Stimulated activated CD4-positive, alpha-beta T cell treated with anti-CD3 and anti-CD28 coated beads, Interleukin-2, amount 100 ng/mL, for 48 hours (primary cell): ENCODE results near the gene PTGDR2.

Source experiments
- DNase-seq, 2 donors: peaks; one replicate each; pipeline ENCODE4 v3.0.0-alpha.2; 2020

The PTGDR2 gene

GRCh38 chr11:60855726-60856633 lies at the start of gene PTGDR2:
PTGDR2 (minus strand) TSS chr11:60855950; CDS start chr11:60853722, 2,228 bp downstream.
- no peak for DNase-seq

DNA sequence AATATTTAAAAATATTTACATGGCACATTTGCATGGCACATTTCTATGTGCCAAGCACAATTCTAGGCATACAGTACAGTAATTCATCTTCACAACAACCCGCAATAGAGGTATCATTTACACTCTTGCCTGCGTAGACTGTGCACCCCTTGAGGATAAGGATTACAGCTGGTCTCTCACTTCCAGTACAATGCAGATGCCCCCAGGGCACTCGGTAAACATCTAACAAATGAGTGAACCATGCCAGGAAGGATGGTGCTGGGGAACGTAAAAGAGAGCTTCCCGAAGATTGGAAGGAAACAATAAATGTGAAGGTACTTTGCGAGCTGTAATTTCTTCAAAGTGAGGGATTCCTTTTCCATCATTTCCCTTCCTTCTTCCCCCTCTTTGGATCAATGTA lies 49.3 kb upstream of the PTGDR2 start:
- no peak for DNase-seq

GRCh38 chr11:60902625-60903024 lies 46.9 kb upstream of the PTGDR2 start:
- DNase-seq, result no peak

GRCh38 chr11:60900673-60901404 lies 45.1 kb upstream of the PTGDR2 start:
- no peak for DNase-seq

DNA sequence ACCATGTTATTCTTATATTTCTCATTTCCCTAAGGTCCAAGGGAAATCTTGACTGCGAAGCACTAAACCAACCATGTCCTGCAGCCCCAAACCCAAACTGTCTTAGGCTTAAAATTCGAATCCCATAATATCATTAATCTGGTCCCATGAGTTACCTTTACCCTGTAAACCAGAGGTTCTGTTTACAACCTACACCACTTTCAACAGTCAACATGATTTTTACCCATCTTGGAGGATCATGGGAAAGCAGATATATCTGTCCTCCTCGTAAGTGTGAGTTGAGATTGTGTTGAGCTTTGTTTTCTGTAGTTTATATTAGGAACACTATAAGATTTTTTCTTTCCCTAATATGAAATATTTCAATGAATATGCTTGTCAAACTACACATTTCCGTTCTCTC lies 44.2 kb upstream of the PTGDR2 start:
- no peak for DNase-seq

DNA sequence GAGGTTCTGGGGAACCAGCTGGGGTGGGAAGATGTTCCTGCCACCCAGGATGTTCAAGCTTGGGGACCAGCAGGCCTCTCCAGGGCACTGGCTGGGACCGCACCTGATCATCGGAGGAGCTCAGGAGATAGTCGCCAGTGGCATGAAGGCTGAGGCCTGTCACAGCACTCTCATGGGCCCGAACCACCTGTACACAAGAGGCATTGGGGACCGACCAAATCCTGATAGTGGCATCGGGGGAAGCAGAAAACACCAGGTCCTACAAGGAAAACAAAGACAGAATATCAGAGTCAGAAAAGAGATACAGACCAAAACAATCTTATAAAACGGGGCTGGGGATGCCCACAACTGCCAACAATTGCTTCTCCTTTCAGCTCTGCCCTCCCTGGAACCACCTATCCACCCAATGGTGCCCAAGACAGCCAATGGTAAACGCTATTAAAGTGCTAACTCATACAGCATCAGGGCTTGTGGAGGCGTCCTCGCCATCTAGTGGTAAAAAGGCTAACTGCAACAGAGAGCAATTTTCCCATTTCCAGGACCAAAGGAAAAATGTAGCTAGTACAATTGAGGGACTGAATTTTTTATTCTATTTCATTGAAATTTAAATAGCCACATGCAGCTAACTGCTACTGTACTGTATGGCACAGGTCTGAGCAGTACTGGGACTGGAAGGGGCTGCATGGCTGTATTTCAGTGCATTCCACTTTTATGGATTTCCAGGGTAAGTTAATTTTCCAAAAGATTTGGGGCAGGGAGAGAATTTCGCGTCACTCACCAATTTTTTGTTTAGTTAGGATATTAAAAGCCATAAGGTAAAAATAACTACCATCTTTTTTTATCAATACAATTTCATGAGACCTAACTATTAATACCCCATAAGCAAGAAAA lies 43.5 kb upstream of the PTGDR2 start:
- peak; percentile 15 to 35 for DNase-seq

- DNase-seq, result no peak
Measured at GRCh38 chr11:60897496-60897895, 41.7 kb upstream of the PTGDR2 start.

DNA sequence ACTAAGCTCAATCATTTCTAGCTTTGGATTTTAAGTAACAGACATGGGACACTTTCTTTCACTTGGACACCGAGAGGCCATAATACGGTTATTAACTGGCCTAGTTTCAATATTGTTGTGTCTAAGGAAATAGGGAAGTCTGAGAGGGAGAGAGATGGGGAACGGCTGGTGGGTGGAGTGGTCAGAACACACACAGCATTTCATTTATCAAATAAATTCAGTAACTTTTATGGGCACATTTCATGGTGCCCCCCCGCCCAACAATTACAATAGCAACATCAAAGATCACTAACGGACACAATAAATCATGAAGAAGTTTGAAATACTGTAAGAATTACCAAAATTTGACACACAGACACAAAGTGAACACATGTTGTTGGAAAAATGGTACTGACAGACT lies 39.9 kb upstream of the PTGDR2 start:
- DNase-seq, result no peak

DNA sequence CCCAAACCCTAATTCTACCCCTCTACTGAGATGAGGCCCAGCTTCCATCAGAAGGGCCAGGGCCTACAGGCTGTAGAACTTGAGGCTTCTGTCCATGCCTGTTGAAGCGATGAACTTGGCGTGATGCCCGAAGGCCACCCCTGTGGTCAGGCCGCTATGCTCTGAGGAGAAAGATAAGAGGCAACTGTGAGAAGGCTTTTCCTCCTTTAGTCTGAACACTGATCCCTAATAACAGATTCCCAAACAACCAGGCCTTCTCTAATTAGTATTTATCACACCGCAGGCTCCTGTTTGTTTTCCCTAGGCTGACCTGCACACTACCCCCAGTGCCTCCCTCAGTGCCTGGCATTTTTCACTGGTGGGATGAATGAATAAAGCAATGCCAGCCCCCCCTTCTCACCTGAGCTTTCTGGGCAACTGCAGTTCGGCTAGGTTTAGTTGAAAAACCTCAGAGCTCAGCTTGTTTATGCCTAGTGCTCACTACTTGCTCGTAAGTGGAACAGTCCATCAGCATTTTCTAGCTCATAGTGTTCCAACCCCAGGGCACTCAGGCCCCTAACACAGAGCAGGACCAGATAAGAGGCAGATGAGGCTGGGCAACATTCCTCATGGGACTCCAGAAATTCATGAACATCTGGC lies 35.5 kb upstream of the PTGDR2 start:
- DNase-seq, result no peak

DNA sequence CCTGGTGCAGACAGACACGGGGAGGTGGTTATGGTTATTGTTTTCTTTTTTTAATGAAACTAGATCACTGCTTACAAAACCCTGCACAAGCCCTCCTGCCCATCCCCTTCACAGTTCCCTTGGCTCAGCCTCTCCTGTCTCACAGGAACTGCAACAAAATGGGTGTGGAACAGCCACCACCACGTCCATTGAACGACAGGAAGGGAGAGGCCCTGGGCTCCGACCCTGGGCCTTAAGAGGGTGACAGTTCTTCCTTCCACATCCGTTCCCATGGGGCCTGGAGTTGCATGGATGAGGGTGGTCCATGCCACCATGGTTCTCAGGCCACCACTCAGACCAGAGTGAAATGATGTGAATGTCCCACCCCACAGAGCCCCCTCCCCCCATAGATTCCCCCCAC lies 34.9 kb upstream of the PTGDR2 start:
- no peak for DNase-seq

GRCh38 chr11:60889869-60890311 lies 34.1 kb upstream of the PTGDR2 start:
- no peak for DNase-seq

DNA sequence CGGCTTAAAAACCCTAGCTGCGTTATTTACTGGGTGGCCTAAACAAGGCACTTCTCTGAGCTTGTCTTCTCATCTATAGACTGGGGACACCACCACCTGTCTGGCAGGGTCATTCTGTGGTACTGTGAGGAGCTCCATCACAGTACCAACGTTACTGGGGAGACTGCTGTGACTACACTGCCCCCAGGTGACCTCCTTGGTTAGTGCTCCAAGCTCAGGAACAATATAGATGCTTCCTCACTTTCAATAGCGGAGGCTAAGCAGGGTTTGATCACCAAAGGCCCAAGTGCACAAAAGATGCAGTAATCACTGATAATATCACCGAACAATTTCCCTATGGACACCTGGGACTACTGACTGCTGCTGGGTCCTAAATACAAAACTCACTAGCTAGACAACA lies 31.8 kb upstream of the PTGDR2 start:
- peak in 1 of 2 donors; percentile 10 for DNase-seq

- no peak for DNase-seq
Measured at GRCh38 chr11:60880643-60881282, 25.0 kb upstream of the PTGDR2 start.

- no peak for DNase-seq
Measured at GRCh38 chr11:60879971-60880588, 24.3 kb upstream of the PTGDR2 start.

GRCh38 chr11:60879104-60879503 lies 23.4 kb upstream of the PTGDR2 start:
- no peak for DNase-seq

DNA sequence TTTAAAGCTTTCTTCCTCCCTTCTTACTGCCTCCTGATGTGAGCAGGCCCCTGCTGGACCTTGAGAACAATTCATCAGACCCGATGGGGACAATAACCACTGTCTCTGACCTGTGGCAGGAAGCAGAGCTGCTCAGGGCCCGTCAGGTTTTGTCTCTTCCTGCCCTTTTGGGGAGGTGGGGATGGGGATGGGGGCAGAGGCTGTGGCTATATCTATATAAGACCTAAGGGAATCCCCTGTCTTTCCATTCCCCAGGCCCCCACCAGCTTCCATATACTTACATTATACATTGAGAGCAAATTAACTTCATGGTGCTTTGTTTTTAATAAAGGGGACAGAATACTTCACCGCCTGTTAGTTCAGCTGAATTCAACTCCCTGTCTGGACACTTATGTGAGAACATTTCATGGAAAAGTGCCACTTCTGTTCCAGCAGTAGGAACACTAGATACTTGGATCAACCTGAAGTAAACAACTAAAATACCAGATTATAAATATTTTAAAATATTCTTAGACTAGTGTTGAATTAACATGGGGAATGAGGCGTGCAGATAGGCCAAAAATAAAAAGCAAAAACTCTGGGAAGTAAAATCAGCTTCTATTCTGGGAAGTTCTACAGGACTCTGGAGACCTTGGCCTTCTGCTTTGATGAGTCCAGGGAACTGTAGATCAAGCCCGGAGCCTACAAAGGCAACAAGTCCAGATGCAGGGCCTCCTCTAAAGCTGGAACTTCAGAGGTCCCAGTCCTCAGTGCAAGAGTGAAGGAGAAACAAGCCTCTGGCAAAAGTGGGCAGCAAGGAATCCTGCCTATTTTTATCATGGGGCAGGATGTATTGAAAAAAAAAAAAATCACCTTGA lies 22.7 kb upstream of the PTGDR2 start:
- no peak for DNase-seq

GRCh38 chr11:60876168-60876485 lies 20.4 kb upstream of the PTGDR2 start:
- DNase-seq, result no peak

- DNase-seq, result no peak
Measured at GRCh38 chr11:60875366-60876167, 19.8 kb upstream of the PTGDR2 start.
